ENCODE data around the gene RANBP10. TPM values are rescaled to one million over a fixed set of nuclear protein-coding genes. Genes with fewer than 3 reads are reported as not detected.

Gene RANBP10
- total RNA-seq, 1 experiment from 2014 or later = 17.2 TPM

GRCh38 chr16:67803894-67804293 is 2.5 kb downstream of the RANBP10 start:
- intact Hi-C loops (cut with micrococcal nuclease) = loop anchor here (10.0 kb wide), 1 partner anchor 279 kb away; the partner anchor contains the start of gene RIPOR1
- TF ChIP-seq CTCF (IDR thresholded peaks at IDR 0.05; ENCODE audit: unreplicated experiment) = no peak
- Mint-ChIP-seq H3K4me1 (ENCODE audit: insufficient read depth, unreplicated experiment) (peaks cover 10% of the 10 kb centered on the region), H3K4me3 (ENCODE audit: unreplicated experiment) (no peak overlapping the region), H3K27ac (ENCODE audit: low read depth, unreplicated experiment) (no peak overlapping the region), H3K9me3 (ENCODE audit: unreplicated experiment) (no peaks in the 10 kb centered on the region), H3K27me3 (ENCODE audit: insufficient read depth, unreplicated experiment) (no peaks in the 10 kb centered on the region), H3K36me3 (ENCODE audit: insufficient read depth, unreplicated experiment) (peaks cover 47% of the 10 kb centered on the region)
- ChIA-PET CTCF (interaction anchor here (0.6 to 3.1 kb wide), 9 partner anchors 8 to 284 kb away, joined by 3 to 21 read pairs (median 3); partner anchors contain the start of gene CTCF), POLR2A (interaction anchor here (1.2 kb wide), 1 partner anchor 80 kb away, joined by 3 read pairs; no protein-coding TSS in a partner anchor)
- BruUV-seq (replicated peaks) = no TSS peak
- no peak for DNase-seq (ENCODE audit: unreplicated experiment)

- Mint-ChIP-seq H3K27me3 (ENCODE audit: insufficient read depth, unreplicated experiment) (no peaks in the 10 kb centered on the region), H3K36me3 (ENCODE audit: insufficient read depth, unreplicated experiment) (peaks cover 58% of the 10 kb centered on the region), H3K4me3 (ENCODE audit: unreplicated experiment) (no peak overlapping the region), H3K4me1 (ENCODE audit: insufficient read depth, unreplicated experiment) (peaks cover 13% of the 10 kb centered on the region), H3K9me3 (ENCODE audit: unreplicated experiment) (no peaks in the 10 kb centered on the region), H3K27ac (ENCODE audit: low read depth, unreplicated experiment) (no peak overlapping the region)
- TF ChIP-seq CTCF (IDR thresholded peaks at IDR 0.05; ENCODE audit: unreplicated experiment) = no peak
- no peak for DNase-seq (ENCODE audit: unreplicated experiment)
- BruUV-seq (replicated peaks) = no TSS peak
- ChIA-PET CTCF (interaction anchor here (0.7 to 3.1 kb wide), 3 partner anchors 8 to 1110 kb away, joined by 3 to 21 read pairs (median 4); no protein-coding TSS in a partner anchor), POLR2A (interaction anchor here (1.1 to 1.6 kb wide), 2 partner anchors 83 to 134 kb away, joined by 3 read pairs; partner anchors contain the start of gene GFOD2)
- intact Hi-C loops (cut with micrococcal nuclease) = loop anchor here (10.0 kb wide), 1 partner anchor 277 kb away; the partner anchor contains the start of gene RIPOR1
These were observed 4.5 kb downstream of the RANBP10 start for GRCh38 chr16:67801883-67802282.

- H3K27ac Mint-ChIP-seq (ENCODE audit: low read depth, unreplicated experiment) = no peak overlapping the region
- no peak for TF ChIP-seq CTCF (IDR thresholded peaks at IDR 0.05; ENCODE audit: unreplicated experiment)
- BruUV-seq (replicated peaks) = no TSS peak
- no peak overlapping the region for H3K4me3 Mint-ChIP-seq (ENCODE audit: unreplicated experiment)
- ChIA-PET CTCF (interaction anchor here (0.7 to 3.1 kb wide), 4 partner anchors 9 to 1110 kb away, joined by 3 to 21 read pairs (median 4); no protein-coding TSS in a partner anchor), POLR2A (interaction anchor here (1.0 to 1.6 kb wide), 3 partner anchors 15 to 134 kb away, joined by 3 read pairs; partner anchors contain the start of gene GFOD2)
- H3K27me3 Mint-ChIP-seq (ENCODE audit: insufficient read depth, unreplicated experiment) = no peaks in the 10 kb centered on the region
- no peak for DNase-seq (ENCODE audit: unreplicated experiment)
- H3K9me3 Mint-ChIP-seq (ENCODE audit: unreplicated experiment) = no peaks in the 10 kb centered on the region
- H3K36me3 Mint-ChIP-seq (ENCODE audit: insufficient read depth, unreplicated experiment) = peaks cover 58% of the 10 kb centered on the region
- H3K4me1 Mint-ChIP-seq (ENCODE audit: insufficient read depth, unreplicated experiment) = peaks cover 19% of the 10 kb centered on the region
- intact Hi-C loops (cut with micrococcal nuclease) = loop anchor here (10.0 kb wide), 1 partner anchor 276 kb away; the partner anchor contains the start of gene RIPOR1
These were observed 5.1 kb downstream of the RANBP10 start for GRCh38 chr16:67801241-67801640.

GRCh38 chr16:67800338-67800926 is 5.9 kb downstream of the RANBP10 start:
- H3K36me3 Mint-ChIP-seq (ENCODE audit: insufficient read depth, unreplicated experiment) = peaks cover 61% of the 10 kb centered on the region
- no peak for DNase-seq (ENCODE audit: unreplicated experiment)
- ChIA-PET CTCF (interaction anchor here (0.6 to 1.2 kb wide), 5 partner anchors 216 to 383 kb away, joined by 3 to 4 read pairs (median 3); no protein-coding TSS in a partner anchor), POLR2A (interaction anchor here (1.0 to 1.1 kb wide), 2 partner anchors 14 to 81 kb away, joined by 3 read pairs; partner anchors contain the start of gene GFOD2)
- intact Hi-C loops (cut with micrococcal nuclease) = loop anchor here (10.0 kb wide), 1 partner anchor 276 kb away; the partner anchor contains the start of gene RIPOR1
- H3K4me3 Mint-ChIP-seq (ENCODE audit: unreplicated experiment) = no peak overlapping the region
- H3K27me3 Mint-ChIP-seq (ENCODE audit: insufficient read depth, unreplicated experiment) = no peaks in the 10 kb centered on the region
- BruUV-seq (replicated peaks) = no TSS peak
- peaks cover 20% of the 10 kb centered on the region for H3K4me1 Mint-ChIP-seq (ENCODE audit: insufficient read depth, unreplicated experiment)
- no peak for TF ChIP-seq CTCF (IDR thresholded peaks at IDR 0.05; ENCODE audit: unreplicated experiment)
- H3K27ac Mint-ChIP-seq (ENCODE audit: low read depth, unreplicated experiment) = no peak overlapping the region
- H3K9me3 Mint-ChIP-seq (ENCODE audit: unreplicated experiment) = no peaks in the 10 kb centered on the region

Data from MCF 10A (cell line).